Mesendoderm (in vitro differentiated cells): Measurements from ENCODE around the gene EPB41L5.

Source experiments
- DNase-seq: peaks from one replicate; pipeline ENCODE4 v3.0.0; 2013
- H2AK5ac ChIP-seq: 2 replicates; pipeline ENCODE4 v1.6.1; 2013; ENCODE audit warnings: low read length, inconsistent platforms
- H2BK120ac ChIP-seq: 2 replicates; pipeline ENCODE4 v1.6.1; 2013; ENCODE audit warnings: low read depth, mild to moderate bottlenecking, low read length, moderate library complexity, mixed read lengths
- H2BK15ac ChIP-seq: replicated peaks from 2 replicates; pipeline ENCODE4 v1.6.1; 2013; ENCODE audit warnings: low read depth, mild to moderate bottlenecking, moderate library complexity
- H2BK5ac ChIP-seq: 2 replicates; pipeline ENCODE4 v1.6.1; 2013; ENCODE audit warnings: low read length, inconsistent platforms
- H3K18ac ChIP-seq: 2 replicates; pipeline ENCODE4 v1.6.1; 2013; ENCODE audit warnings: mild to moderate bottlenecking, low read length, mixed read lengths
- H3K23ac ChIP-seq: one replicate; pipeline ENCODE4 v1.6.1; 2013; ENCODE audit warnings: low read length
- H3K27ac ChIP-seq: 2 replicates; pipeline ENCODE4 v1.5.1; 2013; ENCODE audit warnings: low read depth, mild to moderate bottlenecking, inconsistent platforms, low read length, moderate library complexity
- H3K27me3 ChIP-seq: 2 replicates; pipeline ENCODE4 v1.6.1; 2013; ENCODE audit warnings: low read length, control low read depth, mild to moderate bottlenecking, inconsistent platforms; ENCODE audit not compliant: insufficient read depth, poor library complexity
- H3K36me3 ChIP-seq: 2 replicates; pipeline ENCODE4 v1.6.1; 2013; ENCODE audit warnings: low read length, inconsistent platforms; ENCODE audit not compliant: control insufficient read depth, insufficient read depth
- H3K4ac ChIP-seq: one replicate; pipeline ENCODE4 v1.6.1; 2013; ENCODE audit warnings: low read depth, mild to moderate bottlenecking, low read length, moderate library complexity
- H3K4me1 ChIP-seq: 2 replicates; pipeline ENCODE4 v1.6.1; 2013; ENCODE audit warnings: low read depth, low read length, inconsistent platforms; ENCODE audit not compliant: control insufficient read depth
- H3K4me2 ChIP-seq: 2 replicates; pipeline ENCODE4 v1.6.1; 2013; ENCODE audit warnings: low read length
- H3K4me3 ChIP-seq: 2 replicates; pipeline ENCODE4 v1.5.1; 2013; ENCODE audit warnings: mild to moderate bottlenecking, low read length
- H3K56ac ChIP-seq: one replicate; pipeline ENCODE4 v1.6.1; 2013; ENCODE audit warnings: low read length
- H3K79me1 ChIP-seq: 2 replicates; pipeline ENCODE4 v1.6.1; 2013; ENCODE audit warnings: low read length, inconsistent platforms
- H3K79me2 ChIP-seq: 2 replicates; pipeline ENCODE4 v1.6.1; 2013; ENCODE audit warnings: mild to moderate bottlenecking, low read length; ENCODE audit not compliant: control insufficient read depth, insufficient read depth
- H3K9ac ChIP-seq: 2 replicates; pipeline ENCODE4 v1.6.1; 2013; ENCODE audit warnings: low read length, inconsistent platforms
- H4K5ac ChIP-seq: one replicate; pipeline ENCODE4 v1.6.1; 2013; ENCODE audit warnings: low read length
- H4K8ac ChIP-seq: one replicate; pipeline ENCODE4 v1.6.1; 2013; ENCODE audit warnings: low read depth, mild to moderate bottlenecking, control low read depth, low read length, moderate library complexity
- WGBS: extraction: QIAGEN DNeasy Blood & Tissue Kit; methylation state at CpG from one replicate; pipeline ENCODE4 v1.1.7; 2013; ENCODE audit warnings: low lambda C conversion rate, missing lambda C conversion rate; ENCODE audit not compliant: insufficient coverage; ENCODE audit errors: extremely low coverage; 5-methylcytosine and 5-hydroxymethylcytosine counted together

Gene EPB41L5

DNA sequence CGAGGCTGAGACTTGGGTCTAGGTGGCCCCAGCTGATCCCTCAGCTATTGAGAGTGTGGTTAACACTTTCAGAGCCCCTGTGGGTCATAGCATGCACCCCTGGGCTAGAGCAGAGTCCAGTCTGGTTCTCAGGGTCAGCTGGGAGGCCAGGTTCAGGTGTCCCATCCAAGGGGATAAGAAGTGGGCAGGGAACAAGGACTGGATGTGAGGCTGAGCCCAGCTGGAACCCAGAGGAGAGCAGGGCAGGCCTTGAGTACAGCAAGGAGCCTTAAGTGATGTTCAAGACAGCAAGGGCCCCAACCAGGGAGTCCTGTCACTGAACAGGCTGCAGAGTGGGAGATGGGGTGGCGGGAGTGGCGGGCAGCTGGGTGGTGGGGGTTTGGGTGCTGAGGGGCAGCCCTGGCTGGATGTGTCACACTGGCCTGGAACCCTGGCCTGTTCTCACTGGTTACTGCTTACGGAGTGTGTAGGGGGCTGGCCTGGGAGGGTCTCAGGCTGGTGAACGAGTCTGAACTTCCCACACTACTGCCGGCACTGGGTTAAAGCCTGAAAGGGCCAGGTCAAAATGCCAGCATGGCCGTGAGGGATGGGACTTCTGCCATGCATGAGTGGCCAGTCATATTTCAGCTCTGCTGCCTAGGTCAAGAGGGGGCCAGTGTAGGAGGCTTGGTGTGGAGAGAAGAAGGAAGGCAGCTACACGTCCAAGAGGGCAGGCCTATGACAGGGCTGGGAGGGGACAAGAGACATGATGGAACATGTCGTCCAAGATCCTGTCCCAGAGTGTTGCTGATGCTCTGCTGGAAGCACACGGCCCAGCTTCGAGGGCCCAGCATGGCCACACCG is 196.8 kb downstream of the EPB41L5 start:
- no peak overlapping the region for H2BK15ac ChIP-seq
- H3K79me1 ChIP-seq = no peaks in the 10 kb centered on the region
- peaks cover 2% of the 10 kb centered on the region for H3K4me1 ChIP-seq
- no peak overlapping the region for H2BK120ac ChIP-seq
- no peak for DNase-seq
- H3K9ac ChIP-seq = no peak overlapping the region
- no peaks in the 10 kb centered on the region for H3K36me3 ChIP-seq
- H4K5ac ChIP-seq = no peak overlapping the region
- no CpG with 5 or more reads among the region's 12 CpGs for WGBS
- H3K18ac ChIP-seq = no peak overlapping the region
- H3K23ac ChIP-seq = no peak overlapping the region
- no peaks in the 10 kb centered on the region for H3K27me3 ChIP-seq
- no peaks in the 10 kb centered on the region for H3K79me2 ChIP-seq
- no peak overlapping the region for H3K27ac ChIP-seq
- no peak overlapping the region for H3K56ac ChIP-seq
- no peak overlapping the region for H2AK5ac ChIP-seq
- no peak overlapping the region for H2BK5ac ChIP-seq
- no peak overlapping the region for H3K4me2 ChIP-seq
- no peak overlapping the region for H4K8ac ChIP-seq
- no peak overlapping the region for H3K4ac ChIP-seq
- no peak overlapping the region for H3K4me3 ChIP-seq

DNA sequence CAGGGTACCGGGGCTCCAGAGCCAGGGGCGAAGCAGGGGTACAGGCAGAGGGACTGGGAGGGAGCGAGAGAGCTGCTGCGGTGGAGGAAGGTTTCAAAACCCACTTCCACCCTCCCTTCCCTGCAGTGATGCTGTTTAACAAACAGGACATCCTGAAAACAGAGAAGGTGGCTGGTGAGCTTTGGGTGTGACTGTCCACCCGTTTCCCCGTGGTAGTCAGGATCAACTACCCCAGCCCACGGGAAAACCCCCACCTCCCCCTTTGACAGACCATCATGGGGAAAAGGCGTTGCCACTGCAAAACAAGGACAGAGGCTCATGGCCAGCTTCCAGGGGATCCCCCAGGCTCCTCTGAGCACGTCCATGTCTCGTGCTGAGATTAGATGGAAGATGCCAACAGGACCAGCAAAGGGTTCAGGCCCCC is 197.4 kb downstream of the EPB41L5 start:
- H3K27me3 ChIP-seq = no peaks in the 10 kb centered on the region
- H2BK120ac ChIP-seq = no peak overlapping the region
- no peak overlapping the region for H2BK5ac ChIP-seq
- H3K9ac ChIP-seq = no peak overlapping the region
- H3K4me1 ChIP-seq = peaks cover 2% of the 10 kb centered on the region
- no peak overlapping the region for H3K4ac ChIP-seq
- H3K18ac ChIP-seq = no peak overlapping the region
- H2BK15ac ChIP-seq = no peak overlapping the region
- H3K4me2 ChIP-seq = no peak overlapping the region
- no peak overlapping the region for H3K56ac ChIP-seq
- no peak overlapping the region for H3K27ac ChIP-seq
- H4K5ac ChIP-seq = no peak overlapping the region
- DNase-seq = no peak
- no peak overlapping the region for H3K23ac ChIP-seq
- H3K36me3 ChIP-seq = no peaks in the 10 kb centered on the region
- no CpG with 5 or more reads among the region's 10 CpGs for WGBS
- H4K8ac ChIP-seq = no peak overlapping the region
- H3K4me3 ChIP-seq = no peak overlapping the region
- no peaks in the 10 kb centered on the region for H3K79me2 ChIP-seq
- H3K79me1 ChIP-seq = no peaks in the 10 kb centered on the region
- H2AK5ac ChIP-seq = no peak overlapping the region

DNA sequence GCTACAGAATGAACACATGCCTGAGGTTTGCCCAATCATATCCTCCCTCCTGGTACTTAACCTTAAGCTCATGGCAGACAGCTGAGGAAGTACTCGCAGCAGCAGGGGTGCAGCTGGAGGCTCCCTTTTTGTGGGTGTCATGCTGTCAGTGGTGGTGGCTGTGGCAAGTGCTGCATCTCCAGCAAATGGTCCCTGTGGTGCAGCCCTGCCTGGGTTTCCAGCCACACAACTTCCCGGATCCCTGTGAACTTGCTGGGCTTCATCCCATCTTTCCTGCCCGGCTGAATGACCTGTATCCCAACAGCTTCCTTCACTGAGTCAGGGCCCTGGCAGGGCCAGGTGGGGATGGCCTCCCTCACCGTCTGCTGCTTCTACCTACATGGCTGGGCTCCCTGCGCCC is 205.3 kb downstream of the EPB41L5 start:
- Histone ChIP-seq H3K4me1 (no peaks in the 10 kb centered on the region), H4K5ac (no peak overlapping the region), H4K8ac (no peak overlapping the region), H2BK15ac (no peak overlapping the region), H3K79me2 (peaks cover 6% of the 10 kb centered on the region), H3K27ac (no peak overlapping the region), H3K9ac (no peak overlapping the region), H3K4me2 (no peak overlapping the region), H3K27me3 (no peaks in the 10 kb centered on the region), H3K56ac (no peak overlapping the region), H2BK5ac (no peak overlapping the region), H2AK5ac (no peak overlapping the region), H3K23ac (no peak overlapping the region), H3K4ac (no peak overlapping the region), H3K4me3 (no peak overlapping the region), H2BK120ac (no peak overlapping the region), H3K18ac (no peak overlapping the region), H3K36me3 (no peaks in the 10 kb centered on the region), H3K79me1 (peaks cover 7% of the 10 kb centered on the region)
- DNase-seq = no peak
- no CpG with 5 or more reads among the region's 5 CpGs for WGBS

DNA sequence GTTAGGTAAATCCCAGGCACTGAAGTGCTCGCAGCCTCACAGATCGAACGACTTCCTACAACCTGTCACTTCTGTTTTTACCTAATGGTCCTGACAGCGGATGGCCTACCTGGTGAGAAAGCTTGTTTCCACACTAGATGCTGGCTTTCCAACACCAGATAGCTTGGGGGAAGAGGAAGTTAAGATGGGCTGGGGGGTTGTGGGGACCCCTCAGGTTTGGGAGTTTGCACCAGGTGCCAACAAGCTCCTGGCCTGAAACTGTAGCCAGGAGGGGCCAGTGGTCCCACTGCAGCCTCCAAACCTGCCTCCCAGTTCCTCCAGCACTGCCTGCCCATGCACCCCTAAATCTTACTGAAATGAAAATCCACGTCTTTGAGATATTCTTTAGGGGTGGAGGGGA is 206.4 kb downstream of the EPB41L5 start:
- DNase-seq = no peak
- Histone ChIP-seq H2BK120ac (no peak overlapping the region), H2AK5ac (no peak overlapping the region), H3K23ac (no peak overlapping the region), H3K27me3 (no peaks in the 10 kb centered on the region), H3K79me1 (peaks cover 7% of the 10 kb centered on the region), H3K4me2 (no peak overlapping the region), H3K79me2 (peaks cover 6% of the 10 kb centered on the region), H2BK5ac (no peak overlapping the region), H3K4me3 (no peak overlapping the region), H2BK15ac (no peak overlapping the region), H3K4me1 (no peaks in the 10 kb centered on the region), H3K18ac (no peak overlapping the region), H3K36me3 (no peaks in the 10 kb centered on the region), H3K4ac (no peak overlapping the region), H3K27ac (no peak overlapping the region), H3K9ac (no peak overlapping the region), H4K5ac (no peak overlapping the region), H4K8ac (no peak overlapping the region), H3K56ac (no peak overlapping the region)
- WGBS = no CpG with 5 or more reads among the region's 5 CpGs

DNA sequence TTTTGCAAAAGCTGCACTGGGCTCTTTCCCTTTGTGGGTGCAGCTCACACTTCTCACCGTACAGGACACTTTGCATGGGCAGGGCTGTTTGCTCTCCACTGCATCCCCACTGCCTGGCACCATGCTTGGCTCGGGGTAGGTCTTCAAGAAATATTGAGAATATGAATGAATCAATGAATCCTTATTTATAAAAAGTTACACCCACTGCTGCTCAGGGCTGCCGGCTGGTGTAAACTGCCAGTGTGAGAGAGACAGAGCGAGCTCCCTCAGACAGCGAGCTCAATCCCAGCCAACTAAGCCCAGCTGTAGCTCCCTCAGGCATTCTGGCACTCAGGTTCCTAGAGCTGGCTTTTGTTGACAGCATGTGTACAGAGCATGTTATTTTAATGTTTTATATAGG is 206.9 kb downstream of the EPB41L5 start:
- Histone ChIP-seq H3K23ac (no peak overlapping the region), H3K4ac (no peak overlapping the region), H2AK5ac (no peak overlapping the region), H4K8ac (no peak overlapping the region), H2BK120ac (no peak overlapping the region), H3K18ac (no peak overlapping the region), H3K79me1 (peaks cover 7% of the 10 kb centered on the region), H3K56ac (no peak overlapping the region), H3K4me1 (no peaks in the 10 kb centered on the region), H3K9ac (no peak overlapping the region), H2BK15ac (no peak overlapping the region), H3K27ac (no peak overlapping the region), H3K4me2 (no peak overlapping the region), H3K36me3 (no peaks in the 10 kb centered on the region), H4K5ac (no peak overlapping the region), H3K27me3 (no peaks in the 10 kb centered on the region), H3K79me2 (peaks cover 6% of the 10 kb centered on the region), H3K4me3 (no peak overlapping the region), H2BK5ac (no peak overlapping the region)
- no CpG with 5 or more reads among the region's 5 CpGs for WGBS
- no peak for DNase-seq

DNA sequence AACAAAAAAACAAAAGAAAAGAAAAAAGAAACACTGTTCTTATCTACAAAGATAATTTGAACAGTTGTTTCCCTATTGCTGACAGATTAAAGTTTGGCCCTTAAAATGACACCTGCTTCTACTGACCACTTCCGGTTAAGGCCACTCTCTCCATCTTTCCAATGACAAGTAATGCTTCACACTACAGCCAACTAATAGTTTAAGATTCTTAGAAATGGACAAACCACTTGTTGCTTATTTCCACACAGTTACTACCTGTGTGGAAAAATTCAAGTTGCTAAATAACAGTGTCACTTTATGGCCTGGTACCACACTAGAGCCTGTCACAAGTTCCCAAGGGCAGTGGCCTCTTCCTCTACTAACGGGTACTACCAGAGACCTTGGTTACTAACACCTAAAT is 207.9 kb downstream of the EPB41L5 start:
- Histone ChIP-seq H3K4me3 (no peak overlapping the region), H3K79me1 (peaks cover 7% of the 10 kb centered on the region), H3K79me2 (peaks cover 6% of the 10 kb centered on the region), H2BK5ac (no peak overlapping the region), H2BK120ac (no peak overlapping the region), H4K8ac (no peak overlapping the region), H3K56ac (no peak overlapping the region), H2AK5ac (no peak overlapping the region), H3K4me1 (no peaks in the 10 kb centered on the region), H4K5ac (no peak overlapping the region), H3K23ac (no peak overlapping the region), H3K27me3 (no peaks in the 10 kb centered on the region), H3K36me3 (no peaks in the 10 kb centered on the region), H3K9ac (no peak overlapping the region), H3K27ac (no peak overlapping the region), H3K18ac (no peak overlapping the region), H2BK15ac (no peak overlapping the region), H3K4ac (no peak overlapping the region), H3K4me2 (no peak overlapping the region)
- WGBS = no CpG with 5 or more reads among the region's 2 CpGs
- no peak for DNase-seq
